ENCODE results near the gene EEIG1. TPM values are rescaled to one million over a fixed set of nuclear protein-coding genes. Genes with fewer than 3 reads are reported as not detected.

The EEIG1 gene
- total RNA-seq, 1 donor from 2014 or later, result 96.8 TPM

- DNase-seq (ENCODE audit: low spot score) (no peak), ATAC-seq (no peak)
- intact Hi-C loops (cut with DNase I), result no loop called here
Measured at GRCh38 chr9:128002959-128003358, 22.2 kb upstream of the EEIG1 start.

GRCh38 chr9:128001779-128002298, 21.1 kb upstream of the EEIG1 start:
- ATAC-seq (no peak), DNase-seq (ENCODE audit: low spot score) (no peak)
- intact Hi-C loops (cut with DNase I), result no loop called here

- intact Hi-C loops (cut with DNase I), result no loop called here
- ATAC-seq (no peak), DNase-seq (ENCODE audit: low spot score) (no peak)
Measured at GRCh38 chr9:128001151-128001778, 20.5 kb upstream of the EEIG1 start.

GRCh38 chr9:127999461-127999860, 18.7 kb upstream of the EEIG1 start:
- no peak for ATAC-seq
- no peak for DNase-seq (ENCODE audit: low spot score)
- intact Hi-C loops (cut with DNase I), result no loop called here

GRCh38 chr9:127993721-127994120, 12.9 kb upstream of the EEIG1 start:
- ATAC-seq (no peak), DNase-seq (ENCODE audit: low spot score) (no peak)
- intact Hi-C loops (cut with DNase I), result no loop called here

GRCh38 chr9:127991757-127992274, 11.0 kb upstream of the EEIG1 start:
- intact Hi-C loops (cut with DNase I), result no loop called here
- no peak for ATAC-seq
- no peak for DNase-seq (ENCODE audit: low spot score)

GRCh38 chr9:127991017-127991756, 10.4 kb upstream of the EEIG1 start:
- no peak for ATAC-seq
- DNase-seq (ENCODE audit: low spot score), result no peak
- intact Hi-C loops (cut with DNase I), result no loop called here

- ATAC-seq, result no peak
- DNase-seq (ENCODE audit: low spot score), result no peak
- intact Hi-C loops (cut with DNase I), result no loop called here
Measured at GRCh38 chr9:127990554-127990953, 9.8 kb upstream of the EEIG1 start.

- no peak for DNase-seq (ENCODE audit: low spot score)
- intact Hi-C loops (cut with DNase I), result loop anchor here (10.0 kb wide), 1 partner anchor 46 kb away; no protein-coding TSS in a partner anchor
- ATAC-seq, result no peak
Measured at GRCh38 chr9:127989094-127989493, 8.3 kb upstream of the EEIG1 start.

- intact Hi-C loops (cut with DNase I), result loop anchor here (10.0 kb wide), 1 partner anchor 48 kb away; no protein-coding TSS in a partner anchor
- ATAC-seq, result no peak
Measured at GRCh38 chr9:127987103-127987614, 6.4 kb upstream of the EEIG1 start.

GRCh38 chr9:127985011-127985410, 4.2 kb upstream of the EEIG1 start:
- intact Hi-C loops (cut with DNase I), result loop anchor here (10.0 kb wide), 1 partner anchor 50 kb away; no protein-coding TSS in a partner anchor
- DNase-seq (ENCODE audit: low spot score), result no peak
- ATAC-seq, result no peak

More at GRCh38 chr9:127987103-127987614, 6.4 kb upstream of the EEIG1 start:
- no peak for DNase-seq (ENCODE audit: low spot score)

- intact Hi-C loops (cut with DNase I), result loop anchor here (10.0 kb wide), 1 partner anchor 51 kb away; no protein-coding TSS in a partner anchor
- DNase-seq (ENCODE audit: low spot score), result no peak
- ATAC-seq, result no peak
Measured at GRCh38 chr9:127983847-127984289, 3.1 kb upstream of the EEIG1 start.

GRCh38 chr9:127982912-127983311, 2.1 kb upstream of the EEIG1 start:
- no peak for DNase-seq (ENCODE audit: low spot score)
- intact Hi-C loops (cut with DNase I), result loop anchor here (10.0 kb wide), 1 partner anchor 52 kb away; no protein-coding TSS in a partner anchor
- no peak for ATAC-seq

- intact Hi-C loops (cut with DNase I), result loop anchor here (10.0 kb wide), 1 partner anchor 53 kb away; no protein-coding TSS in a partner anchor
- ATAC-seq (no peak), DNase-seq (ENCODE audit: low spot score) (no peak)
Measured at GRCh38 chr9:127981559-127982121, 851 bp upstream of the EEIG1 start.

GRCh38 chr9:127980060-127980705, 606 bp downstream of the EEIG1 start:
- peak; percentile 75 for DNase-seq (ENCODE audit: low spot score)
- intact Hi-C loops (cut with DNase I), result loop anchor here (10.0 kb wide), 1 partner anchor 55 kb away; no protein-coding TSS in a partner anchor
- no peak for ATAC-seq

- DNase-seq (ENCODE audit: low spot score) (peak; percentile 78), ATAC-seq (peak; percentile 18)
- intact Hi-C loops (cut with DNase I), result loop anchor here (5.0 to 10.0 kb wide), 2 partner anchors 37 to 55 kb away; no protein-coding TSS in a partner anchor
Measured at GRCh38 chr9:127979333-127980059, 1.3 kb downstream of the EEIG1 start.

GRCh38 chr9:127979015-127979332, 1.8 kb downstream of the EEIG1 start:
- DNase-seq (ENCODE audit: low spot score), result no peak
- ATAC-seq, result no peak
- intact Hi-C loops (cut with DNase I), result loop anchor here (5.0 kb wide), 1 partner anchor 37 kb away; no protein-coding TSS in a partner anchor
